Stimulated activated CD4-positive, alpha-beta T cell treated with anti-CD3 and anti-CD28 coated beads, Interleukin-4, amount 100 ng/mL, for 48 hours (primary cell): ENCODE measurements around the gene MON1A.
A peak's percentile ranks its signal among the peaks of the same experiment; 100 is the strongest.

Experiments used
- DNase-seq, 2 donors: peaks; one replicate each; pipeline ENCODE4 v3.0.0-alpha.2; 2020; ENCODE audit warnings: low read depth in 2 of 2

Gene MON1A

GRCh38 chr3:49889296-49889695 is 40.3 kb downstream of the MON1A start:
- no peak for DNase-seq

DNA sequence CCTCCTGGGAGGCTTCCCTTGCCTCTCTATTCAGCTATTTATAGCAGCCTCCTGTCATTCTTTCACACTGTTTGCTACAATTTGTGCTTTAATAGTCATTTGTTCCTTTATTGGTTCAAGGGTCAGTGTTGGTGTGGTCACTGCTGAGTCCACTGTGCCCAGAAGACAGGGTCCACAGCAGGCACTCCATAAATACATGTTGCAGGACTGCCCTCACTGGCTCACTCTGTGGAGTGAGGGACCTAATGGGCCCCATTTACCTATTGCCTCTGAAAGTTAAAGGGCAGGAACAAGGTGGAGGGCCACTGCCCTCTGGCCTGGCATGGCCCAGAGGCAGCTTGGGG is 42.7 kb downstream of the MON1A start:
- no peak for DNase-seq

- DNase-seq = no peak
These were observed 45.6 kb downstream of the MON1A start for GRCh38 chr3:49883998-49884397.

DNA sequence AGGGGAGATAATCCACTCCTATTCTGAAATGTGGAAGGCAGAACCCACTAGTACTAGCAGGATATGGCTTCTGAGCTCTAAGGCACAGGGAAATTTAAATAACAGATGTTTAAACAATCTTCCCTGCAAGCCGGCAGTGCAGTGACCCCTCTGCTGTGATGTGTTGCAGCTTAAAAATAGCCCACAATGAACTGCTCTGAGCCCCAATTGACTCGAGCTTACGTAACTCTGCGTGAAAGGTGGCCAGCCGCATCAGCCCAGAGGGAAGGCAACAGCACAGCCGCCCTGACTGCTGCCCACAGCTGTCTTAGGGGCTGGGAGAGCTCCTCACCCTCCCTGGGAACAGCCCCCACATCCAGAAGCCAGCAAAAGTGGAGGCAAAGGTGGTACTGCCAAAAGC is 47.4 kb downstream of the MON1A start:
- no peak for DNase-seq

DNA sequence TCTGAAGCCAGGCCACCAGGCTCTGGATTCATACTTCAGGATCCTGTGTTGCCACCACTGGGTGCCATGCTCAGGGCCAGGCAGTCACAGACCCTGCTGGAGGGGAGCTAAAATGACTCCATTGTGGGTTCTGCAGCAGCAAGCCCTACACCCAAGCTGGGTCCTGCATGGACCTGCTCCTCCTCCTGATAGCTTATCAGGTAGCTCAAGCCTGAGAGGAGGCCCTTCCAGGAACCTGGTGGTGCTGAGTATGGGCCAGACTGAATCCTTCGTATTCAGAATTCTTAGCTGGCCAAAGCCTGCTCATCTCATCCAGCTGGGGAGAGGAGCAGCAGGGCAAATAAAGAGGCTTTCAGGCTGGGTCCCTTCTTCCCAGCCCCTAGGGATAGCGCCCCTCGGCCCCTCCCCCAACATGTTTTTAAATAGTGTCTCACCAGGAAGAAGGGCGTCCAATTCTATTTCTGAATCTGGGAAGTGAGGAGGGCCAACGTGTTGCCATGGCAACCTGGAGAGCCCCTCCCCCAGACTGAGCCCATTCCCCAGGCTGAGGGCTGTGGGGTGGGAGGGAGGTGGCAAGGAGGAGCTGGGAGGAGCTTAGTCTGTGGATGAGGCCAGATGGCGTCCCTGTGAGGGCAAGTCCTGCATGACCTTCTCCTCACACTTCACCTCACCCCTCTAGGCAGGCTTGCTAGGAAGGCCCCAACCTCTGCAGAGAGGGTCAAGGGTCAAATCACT is 48.9 kb downstream of the MON1A start:
- no peak for DNase-seq

GRCh38 chr3:49879721-49880120 is 49.9 kb downstream of the MON1A start:
- DNase-seq = no peak

DNA sequence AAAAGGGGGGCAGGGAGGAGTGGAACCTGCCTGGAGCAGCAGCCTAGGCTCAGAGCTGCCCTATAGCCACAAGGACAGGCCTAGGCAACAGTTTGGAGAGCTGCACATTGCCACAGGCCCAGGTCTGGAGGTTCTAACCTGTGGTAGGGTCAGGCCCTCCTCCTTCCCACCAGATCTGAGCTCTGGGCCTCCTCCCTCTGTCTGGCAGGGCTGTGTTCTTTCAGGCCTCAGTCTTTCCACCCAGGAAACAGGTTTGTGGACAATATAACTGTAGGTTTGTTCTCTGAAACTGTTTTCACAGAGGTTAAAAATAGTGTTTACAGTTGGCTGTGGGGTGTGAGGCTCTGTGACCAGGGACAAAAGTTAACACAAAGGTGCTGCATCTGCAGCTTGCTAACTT is 50.9 kb downstream of the MON1A start:
- DNase-seq = no peak

DNA sequence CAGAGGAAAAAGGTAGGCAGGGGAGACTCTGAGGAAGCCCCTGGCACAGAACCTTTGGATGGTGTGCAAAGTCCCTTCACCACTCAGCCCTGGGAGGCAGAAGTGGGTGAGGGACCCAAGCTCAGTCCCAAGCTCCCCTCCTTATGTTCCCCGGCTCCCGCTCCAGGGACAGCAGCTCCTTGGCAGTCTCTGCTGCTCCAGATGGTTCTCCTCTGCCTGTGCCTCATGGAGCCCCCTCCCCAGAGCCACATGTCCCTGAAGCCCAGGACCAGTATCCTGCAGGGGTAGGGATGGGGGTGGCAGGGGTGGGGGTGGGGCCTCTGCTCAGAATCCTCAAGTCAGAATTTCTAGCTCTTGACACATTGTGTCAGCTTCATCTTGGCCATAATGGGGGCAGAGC is 51.9 kb downstream of the MON1A start:
- no peak for DNase-seq

- DNase-seq = no peak
These were observed 53.0 kb downstream of the MON1A start for GRCh38 chr3:49876567-49876966.

DNA sequence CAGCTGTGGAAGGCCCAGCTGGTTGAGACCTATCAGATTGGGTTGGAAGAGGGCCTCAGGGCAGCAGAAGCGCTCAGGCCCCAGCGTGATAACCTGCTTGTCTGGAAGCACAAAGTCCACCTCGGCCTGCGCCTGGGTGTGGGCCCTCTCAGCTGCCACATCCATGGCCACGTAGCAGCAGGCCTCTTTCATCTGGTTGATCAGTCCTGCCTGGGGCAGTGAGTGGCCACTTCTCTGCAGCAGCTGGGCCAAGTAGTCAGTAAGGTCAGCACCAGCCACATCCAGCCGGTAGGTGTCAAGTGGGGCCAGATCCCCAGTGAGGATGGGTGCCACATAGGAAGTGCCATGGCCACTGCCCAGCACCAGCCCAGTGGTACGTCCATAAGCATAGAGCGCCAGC is 56.0 kb downstream of the MON1A start:
- DNase-seq = no peak

- DNase-seq = peak in 1 of 2 donors; percentile 8
These were observed 56.8 kb downstream of the MON1A start for GRCh38 chr3:49872801-49873281.

DNA sequence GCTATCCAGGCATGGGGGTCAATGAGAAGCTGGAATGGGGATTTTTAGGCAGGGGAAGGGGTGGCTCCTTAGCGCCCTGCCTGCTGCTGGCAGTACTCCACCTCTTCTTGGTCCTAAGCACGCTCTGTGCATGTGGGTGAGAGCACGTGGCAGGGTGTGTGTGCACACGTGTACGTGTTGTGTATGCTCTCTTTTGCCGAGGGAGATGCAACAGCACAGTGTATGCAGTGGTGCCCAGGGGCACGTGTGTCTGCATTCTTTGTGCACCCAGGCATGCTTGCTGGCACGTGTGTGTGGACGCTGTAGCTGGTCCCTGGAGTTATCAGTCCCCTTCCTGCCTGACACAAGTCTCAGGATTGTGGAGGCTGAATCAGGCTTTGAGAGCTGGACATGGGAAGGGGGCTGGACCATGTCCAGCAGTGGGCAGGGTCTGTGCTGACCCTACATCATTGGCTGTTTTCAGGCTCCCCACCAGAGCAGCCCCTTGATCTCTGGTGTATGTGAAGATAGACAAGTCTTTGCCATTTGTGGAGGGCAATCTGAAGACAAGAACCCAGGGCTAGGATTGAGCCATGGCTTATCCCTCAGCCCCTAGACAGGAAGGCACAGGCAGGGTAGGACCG is 58.0 kb downstream of the MON1A start:
- DNase-seq = no peak

DNA sequence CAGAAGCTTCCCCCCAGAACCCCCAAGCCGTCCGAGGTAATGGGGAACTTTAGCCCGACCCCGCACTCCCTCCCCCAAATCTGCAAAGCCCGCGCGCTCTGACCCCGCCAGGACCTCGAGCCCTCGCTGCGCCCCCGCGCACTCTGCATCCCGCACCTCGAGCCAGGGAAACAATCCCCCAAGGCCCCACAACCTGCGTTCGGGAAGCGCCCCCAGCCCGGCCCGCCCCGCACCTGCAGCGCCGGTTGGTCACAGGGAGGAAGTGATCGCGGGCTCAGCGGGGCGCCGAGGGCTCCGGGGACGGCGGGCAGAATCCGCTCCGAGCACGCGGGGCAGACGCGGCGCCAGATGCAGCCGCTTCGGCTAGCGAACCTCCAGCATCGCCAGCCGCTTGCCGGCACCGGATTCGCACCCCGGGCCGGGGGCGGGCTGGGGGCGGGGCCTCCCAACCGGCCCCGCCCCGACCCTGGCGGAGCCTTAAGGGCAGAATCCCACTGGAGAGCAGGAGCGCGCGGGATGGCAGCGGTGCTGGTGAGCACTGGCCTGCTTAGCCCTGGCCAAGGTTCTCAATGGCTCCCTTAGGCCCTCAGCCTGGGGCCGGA is 60.0 kb downstream of the MON1A start, which contains the start of gene CAMKV:
Gene CAMKV, minus strand, starts transcription at position 382 of the 602 bp plus-strand sequence. CDS start 7,518 bp downstream, outside the sequence.
- DNase-seq = peak in 1 of 2 donors; percentile 20

- DNase-seq = no peak
These were observed 60.6 kb downstream of the MON1A start for GRCh38 chr3:49868862-49869466.

- DNase-seq = peak in 1 of 2 donors; percentile 14
These were observed 61.7 kb downstream of the MON1A start for GRCh38 chr3:49867871-49868321.

GRCh38 chr3:49867400-49867799 is 62.2 kb downstream of the MON1A start:
- no peak for DNase-seq

DNA sequence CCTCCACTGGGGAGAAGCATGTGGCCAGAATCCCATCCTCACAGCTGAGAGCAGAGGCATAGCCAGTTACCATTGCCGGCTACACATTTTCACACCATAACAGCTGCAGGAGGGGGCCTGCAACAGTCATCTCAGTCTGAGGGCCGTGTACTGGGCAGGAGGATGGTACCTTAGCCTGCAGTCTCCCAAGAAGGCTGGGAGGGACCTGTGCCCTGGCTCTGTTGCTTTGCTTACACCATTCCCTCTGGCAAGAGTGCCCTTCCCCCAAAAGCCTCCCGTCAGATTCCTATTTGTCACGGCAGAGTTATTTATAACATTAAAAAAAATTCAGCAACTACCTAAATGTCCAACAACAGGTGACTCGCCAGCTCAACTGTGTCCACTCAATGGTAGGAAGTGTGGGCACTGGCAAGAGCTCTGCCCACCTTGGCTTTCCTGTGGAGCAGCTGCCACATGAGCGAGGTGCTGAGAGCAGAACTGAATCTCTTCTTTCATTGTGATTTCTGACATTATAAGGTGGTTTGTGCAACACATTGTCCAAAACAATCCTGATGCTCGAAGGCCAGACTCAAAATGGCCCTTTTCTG is 64.3 kb downstream of the MON1A start:
- no peak for DNase-seq

GRCh38 chr3:49864505-49864904 is 65.1 kb downstream of the MON1A start:
- no peak for DNase-seq

DNA sequence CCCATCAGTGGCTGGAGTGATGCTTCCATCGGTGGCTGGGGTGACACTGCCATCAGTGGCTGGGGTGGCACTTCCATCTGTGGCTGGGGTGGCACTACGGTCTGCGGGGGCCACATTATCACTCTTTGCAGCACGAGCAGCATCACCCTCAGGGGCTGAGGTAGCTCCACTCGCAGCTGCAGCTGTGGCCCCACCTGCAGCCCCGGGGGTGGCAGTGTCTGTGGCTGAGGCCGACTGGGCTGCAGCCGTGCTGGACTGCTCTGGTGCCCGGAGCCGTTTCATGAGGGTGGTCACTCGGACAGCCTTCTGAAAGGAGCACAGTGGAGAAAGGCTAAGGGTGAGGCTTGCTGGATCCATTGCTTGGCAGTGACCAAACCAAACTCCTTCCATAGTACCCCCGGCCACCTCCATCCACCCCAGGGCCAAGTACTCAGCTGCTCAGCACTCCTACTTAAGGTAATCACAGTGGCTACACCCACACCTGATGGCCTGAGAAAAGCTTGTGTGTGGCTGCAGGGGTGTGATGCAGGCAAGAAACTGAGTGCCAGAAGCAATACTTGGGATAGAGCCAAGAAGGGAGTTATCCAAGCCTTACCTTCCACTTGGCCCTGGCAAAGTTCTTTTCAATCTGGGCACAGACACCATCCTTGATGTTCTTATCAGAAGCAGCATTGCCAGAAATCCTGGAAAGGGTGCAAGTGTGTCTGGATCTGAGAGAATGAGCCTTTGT is 69.9 kb downstream of the MON1A start:
- no peak for DNase-seq
